GM23338 (cell line): ENCODE results near the gene SIK2. TPM values are rescaled to one million over a fixed set of nuclear protein-coding genes. Genes with fewer than 3 reads are reported as not detected.

Source experiments
- ATAC-seq: fragments of 200-7000 bp; cut with Tn5 transposase; 3 replicates; pipeline ENCODE4 v1.9.1; 2020
- DNase-seq: peaks from one replicate; pipeline ENCODE4 v3.0.0-alpha.2; 2015; ENCODE audit warnings: low spot score
- H2AFZ ChIP-seq: fragments of 200-600 bp; sonication (generic); 2 replicates; pipeline ENCODE4 v1.8.0; 2016; ENCODE audit warnings: antibody characterized with exemption, mild to moderate bottlenecking, moderate library complexity
- H3F3A ChIP-seq: fragments of 200-600 bp; sonication (generic); replicated peaks from 2 replicates; pipeline ENCODE4 v1.8.0; 2017; ENCODE audit warnings: antibody characterized with exemption, mixed run types, low read depth
- H3K27ac ChIP-seq: fragments of 200-600 bp; sonication (generic); 2 replicates; pipeline ENCODE4 v1.6.1; 2016; ENCODE audit warnings: low read depth
- H3K27me3 ChIP-seq: fragments of 200-600 bp; sonication (generic); 2 replicates; pipeline ENCODE4 v1.8.0; 2016; ENCODE audit warnings: mild to moderate bottlenecking, mixed run types, moderate library complexity; ENCODE audit not compliant: insufficient read depth
- H3K36me3 ChIP-seq: fragments of 200-600 bp; sonication (generic); 2 replicates; pipeline ENCODE4 v1.8.0; 2016; ENCODE audit warnings: mild to moderate bottlenecking; ENCODE audit not compliant: insufficient read depth
- H3K4me1 ChIP-seq: fragments of 200-600 bp; sonication (generic); 2 replicates; pipeline ENCODE4 v1.8.0; 2016; ENCODE audit warnings: mild to moderate bottlenecking, moderate library complexity; ENCODE audit not compliant: insufficient read depth
- H3K4me2 ChIP-seq: fragments of 200-600 bp; sonication (generic); 2 replicates; pipeline ENCODE4 v1.7.1; 2017; ENCODE audit warnings: mixed run types
- H3K4me3 ChIP-seq: fragments of 200-600 bp; sonication (generic); 2 replicates; pipeline ENCODE4 v1.6.1; 2016; ENCODE audit warnings: mixed run types
- H3K79me2 ChIP-seq: fragments of 200-600 bp; sonication (generic); replicated peaks from 2 replicates; pipeline ENCODE4 v1.8.0; 2017; ENCODE audit warnings: mild to moderate bottlenecking; ENCODE audit not compliant: insufficient read depth
- H3K9me2 ChIP-seq: fragments of 200-600 bp; sonication (generic); 2 replicates; pipeline ENCODE4 v1.8.0; 2017; ENCODE audit not compliant: insufficient read depth
- H4K20me1 ChIP-seq: fragments of 200-600 bp; sonication (generic); replicated peaks from 2 replicates; pipeline ENCODE4 v1.8.0; 2017; ENCODE audit warnings: mild to moderate bottlenecking; ENCODE audit not compliant: insufficient read depth
- H3K27ac Mint-ChIP-seq: 2 replicates; pipeline ENCODE4 v1.8.0; 2020; ENCODE audit warnings: inconsistent platforms, mild to moderate bottlenecking, moderate library complexity, mixed read lengths
- H3K27me3 Mint-ChIP-seq: 3 replicates; pipeline ENCODE4 v1.8.0; 2022; ENCODE audit warnings: low read depth, mild to moderate bottlenecking, moderate library complexity, mixed read lengths, inconsistent platforms; ENCODE audit not compliant: insufficient read depth, poor library complexity
- H3K36me3 Mint-ChIP-seq: 3 replicates; pipeline ENCODE4 v1.8.0; 2021; ENCODE audit warnings: low read depth, mild to moderate bottlenecking, inconsistent platforms, moderate library complexity, mixed read lengths
- H3K4me1 Mint-ChIP-seq: 3 replicates; pipeline ENCODE4 v1.8.0; 2020; ENCODE audit warnings: mild to moderate bottlenecking, inconsistent platforms, mixed read lengths
- H3K4me3 Mint-ChIP-seq: 3 replicates; pipeline ENCODE4 v1.8.0; 2021; ENCODE audit warnings: moderate library complexity, mild to moderate bottlenecking, inconsistent platforms, mixed read lengths
- H3K9me3 Mint-ChIP-seq: 3 replicates; pipeline ENCODE4 v1.8.0; 2020; ENCODE audit warnings: moderate library complexity, mild to moderate bottlenecking, inconsistent platforms, mixed read lengths
- CREB1 ChIP-seq: fragments of 250-450 bp; sonication (Bioruptor Pico); IDR thresholded peaks from 2 replicates; pipeline ENCODE4 v1.5.0; 2020; ENCODE audit warnings: low read depth, mild to moderate bottlenecking, moderate library complexity
- EZH2 ChIP-seq: fragments of 200-600 bp; sonication (generic); IDR thresholded peaks from one replicate; pipeline ENCODE4 v1.8.0; 2017; ENCODE audit warnings: antibody characterized with exemption, mild to moderate bottlenecking, low read depth; ENCODE audit not compliant: unreplicated experiment
- EZH2phosphoT487 ChIP-seq: fragments of 200-600 bp; sonication (generic); IDR thresholded peaks from one replicate; pipeline ENCODE4 v1.8.1; 2018; ENCODE audit warnings: antibody characterized with exemption; ENCODE audit not compliant: unreplicated experiment
- JUNB ChIP-seq: IDR thresholded peaks from one replicate; pipeline ENCODE4 v1.6.1; 2016; ENCODE audit warnings: antibody characterized with exemption; ENCODE audit not compliant: unreplicated experiment
- POLR2AphosphoS5 ChIP-seq: IDR thresholded peaks from 2 replicates; pipeline ENCODE4 v1.6.1; 2016; ENCODE audit warnings: antibody characterized with exemption, low read depth
- REST ChIP-seq: IDR thresholded peaks from one replicate; pipeline ENCODE4 v1.6.1; 2018; ENCODE audit warnings: antibody characterized with exemption; ENCODE audit not compliant: unreplicated experiment
- ZNF114 ChIP-seq: fragments of 250-450 bp; sonication (Bioruptor Pico); IDR thresholded peaks from 2 replicates; pipeline ENCODE4 v1.5.0; 2020; ENCODE audit warnings: mild to moderate bottlenecking, moderate library complexity
- ZNF331 ChIP-seq: fragments of 250-450 bp; sonication (Bioruptor Pico); IDR thresholded peaks from 2 replicates; pipeline ENCODE4 v1.5.0; 2020; ENCODE audit warnings: low read depth, mild to moderate bottlenecking, moderate library complexity
- ZNF462 ChIP-seq: fragments of 250-450 bp; sonication (Bioruptor Pico); IDR thresholded peaks from 2 replicates; pipeline ENCODE4 v1.5.0; 2020; ENCODE audit warnings: mild to moderate bottlenecking, moderate library complexity
- polyA plus RNA-seq: library from polyadenylated mRNA; unstranded; fragments of >200 nt; fragmentation: Nextera tagmentation; extraction: Ambion mirVana; gene quantifications from 2 replicates; pipeline ENCODE4 v1.2.1, GENCODE V29; 2016
- total RNA-seq: library from RNA; depleted of rRNA; stranded (reverse); fragments of >200 nt; shearing (Covaris generic); gene quantifications from 2 replicates; pipeline ENCODE4 v1.2.3, GENCODE V29; 2014
- TF ChIP-seq, protein P1 (sequence below), 2 experiments: fragments of 200-600 bp in 1 of 2; sonication (generic) in 1 of 2; conservative IDR thresholded peaks; 2 replicates each; pipeline versions ENCODE4 v1.5.1 to v1.6.1; 2016 to 2017; ENCODE audit warnings: antibody characterized with exemption in 2 of 2, low read depth in 2 of 2, mild to moderate bottlenecking in 2 of 2, moderate library complexity in 1 of 2
- TF ChIP-seq, protein P2 (sequence below): IDR thresholded peaks from 2 replicates; pipeline ENCODE4 v1.6.1; 2016; ENCODE audit warnings: antibody characterized with exemption

The SIK2 gene
- total and polyA plus RNA-seq, 2 experiments from 2014 or later = 2.3 to 6.7 TPM

DNA sequence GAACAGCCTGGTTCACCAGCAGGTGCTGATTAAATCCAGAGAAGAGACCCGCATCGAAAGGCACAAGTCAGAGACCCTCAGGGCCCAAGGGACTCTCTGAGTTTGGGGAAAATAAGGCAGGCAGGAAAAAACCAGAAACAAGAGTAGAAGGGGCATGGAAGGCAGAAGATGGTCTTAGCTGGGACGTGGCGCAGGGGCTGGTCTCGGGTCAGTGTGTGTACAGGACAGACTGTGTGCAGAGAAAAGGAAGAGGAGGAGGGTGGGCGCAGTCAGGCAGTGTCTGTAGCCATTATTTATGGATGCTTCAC lies 132.7 kb downstream of the SIK2 start:
- Histone ChIP-seq H4K20me1 (no peaks in the 10 kb centered on the region), H3K27ac (no peak overlapping the region), H3K9me2 (no peaks in the 10 kb centered on the region), H3K36me3 (no peaks in the 10 kb centered on the region), H2AFZ (no peak overlapping the region), H3K4me3 (no peak overlapping the region), H3K4me2 (no peak overlapping the region), H3K4me1 (peaks cover 5% of the 10 kb centered on the region), H3F3A (no peaks in the 10 kb centered on the region), H3K27me3 (no peaks in the 10 kb centered on the region), H3K79me2 (no peaks in the 10 kb centered on the region)
- Mint-ChIP-seq H3K4me3 (no peak overlapping the region), H3K36me3 (peaks cover 12% of the 10 kb centered on the region), H3K9me3 (no peaks in the 10 kb centered on the region), H3K27ac (no peak overlapping the region), H3K4me1 (peaks cover 34% of the 10 kb centered on the region; the same call in 2 of the 3 replicates), H3K27me3 (peaks cover 6% of the 10 kb centered on the region)
- ATAC-seq (no peak), DNase-seq (no peak)
- TF ChIP-seq REST = no peak
- TF ChIP-seq ZNF114 = no peak
- TF ChIP-seq, protein P1, sequence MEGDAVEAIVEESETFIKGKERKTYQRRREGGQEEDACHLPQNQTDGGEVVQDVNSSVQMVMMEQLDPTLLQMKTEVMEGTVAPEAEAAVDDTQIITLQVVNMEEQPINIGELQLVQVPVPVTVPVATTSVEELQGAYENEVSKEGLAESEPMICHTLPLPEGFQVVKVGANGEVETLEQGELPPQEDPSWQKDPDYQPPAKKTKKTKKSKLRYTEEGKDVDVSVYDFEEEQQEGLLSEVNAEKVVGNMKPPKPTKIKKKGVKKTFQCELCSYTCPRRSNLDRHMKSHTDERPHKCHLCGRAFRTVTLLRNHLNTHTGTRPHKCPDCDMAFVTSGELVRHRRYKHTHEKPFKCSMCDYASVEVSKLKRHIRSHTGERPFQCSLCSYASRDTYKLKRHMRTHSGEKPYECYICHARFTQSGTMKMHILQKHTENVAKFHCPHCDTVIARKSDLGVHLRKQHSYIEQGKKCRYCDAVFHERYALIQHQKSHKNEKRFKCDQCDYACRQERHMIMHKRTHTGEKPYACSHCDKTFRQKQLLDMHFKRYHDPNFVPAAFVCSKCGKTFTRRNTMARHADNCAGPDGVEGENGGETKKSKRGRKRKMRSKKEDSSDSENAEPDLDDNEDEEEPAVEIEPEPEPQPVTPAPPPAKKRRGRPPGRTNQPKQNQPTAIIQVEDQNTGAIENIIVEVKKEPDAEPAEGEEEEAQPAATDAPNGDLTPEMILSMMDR (conservative IDR thresholded peaks at IDR 0.05; ENCODE audit: low read depth in 2 of 2) = no peak
- TF ChIP-seq, protein P2, sequence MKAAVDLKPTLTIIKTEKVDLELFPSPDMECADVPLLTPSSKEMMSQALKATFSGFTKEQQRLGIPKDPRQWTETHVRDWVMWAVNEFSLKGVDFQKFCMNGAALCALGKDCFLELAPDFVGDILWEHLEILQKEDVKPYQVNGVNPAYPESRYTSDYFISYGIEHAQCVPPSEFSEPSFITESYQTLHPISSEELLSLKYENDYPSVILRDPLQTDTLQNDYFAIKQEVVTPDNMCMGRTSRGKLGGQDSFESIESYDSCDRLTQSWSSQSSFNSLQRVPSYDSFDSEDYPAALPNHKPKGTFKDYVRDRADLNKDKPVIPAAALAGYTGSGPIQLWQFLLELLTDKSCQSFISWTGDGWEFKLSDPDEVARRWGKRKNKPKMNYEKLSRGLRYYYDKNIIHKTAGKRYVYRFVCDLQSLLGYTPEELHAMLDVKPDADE = no peak
- no peak for TF ChIP-seq EZH2phosphoT487
- TF ChIP-seq EZH2 = no peak
- TF ChIP-seq POLR2AphosphoS5 = no peak
- TF ChIP-seq CREB1 = no peak
- no peak for TF ChIP-seq JUNB
- TF ChIP-seq ZNF462 (CRISPR knock-in tag) = no peak
- TF ChIP-seq ZNF331 = no peak
